Spleen (tissue), 11 donors: Measurements from ENCODE around the gene CCL18. TPM values are rescaled to one million over a fixed set of nuclear protein-coding genes. Genes with fewer than 3 reads are reported as not detected.
"Not testable (repeated sequence)": the region's sequence is repeated elsewhere in the genome, so short reads cannot be mapped to it uniquely, and the experiment has no call there.

Source experiments
- DNase-seq: peaks from one replicate; pipeline ENCODE4 v3.0.0-alpha.2; 2020
- H3K27ac ChIP-seq, 8 donors: fragments of 200-600 bp; sonication (generic) in 7 of 8; 1 replicate in 4 of 8; 2 replicates in 4 of 8; pipeline versions ENCODE4 v1.5.0 to v1.8.0; 2016 to 2021; ENCODE audit warnings: inconsistent platforms in 4 of 8, mild to moderate bottlenecking in 4 of 8, moderate library complexity in 1 of 8
- H3K27me3 ChIP-seq, 7 donors: fragments of 200-600 bp; sonication (generic) in 6 of 7; replicated peaks in 1 of 7; 1 replicate in 4 of 7; 2 replicates in 3 of 7; pipeline versions ENCODE4 v1.5.0 to v1.8.0; 2016 to 2021; ENCODE audit warnings: inconsistent platforms in 3 of 7, mild to moderate bottlenecking in 1 of 7
- H3K36me3 ChIP-seq, 6 donors: fragments of 200-600 bp; sonication (generic) in 5 of 6; 1 replicate in 4 of 6; 2 replicates in 2 of 6; pipeline versions ENCODE4 v1.5.0 to v1.8.0; 2016 to 2021; ENCODE audit warnings: inconsistent platforms in 2 of 6
- H3K4me1 ChIP-seq, 6 donors: fragments of 200-600 bp; sonication (generic) in 5 of 6; 1 replicate in 3 of 6; 2 replicates in 3 of 6; pipeline versions ENCODE4 v1.5.0 to v1.8.0; 2016 to 2021; ENCODE audit warnings: inconsistent platforms in 3 of 6
- H3K4me3 ChIP-seq, 8 donors: fragments of 200-600 bp; sonication (generic) in 7 of 8; 1 replicate in 4 of 8; 2 replicates in 4 of 8; pipeline versions ENCODE4 v1.5.0 to v1.8.0; 2016 to 2021; ENCODE audit warnings: inconsistent platforms in 4 of 8, mild to moderate bottlenecking in 4 of 8, moderate library complexity in 2 of 8
- H3K9me3 ChIP-seq, 8 donors: fragments of 200-600 bp; sonication (generic) in 7 of 8; 1 replicate in 4 of 8; 2 replicates in 4 of 8; pipeline versions ENCODE4 v1.5.0 to v1.8.0; 2016 to 2021; ENCODE audit warnings: inconsistent platforms in 4 of 8
- CTCF ChIP-seq, 11 experiments: fragments of 200-600 bp in 7 of 11; fragments of 450-650 bp in 4 of 11; sonication (generic) in 4 of 11; IDR thresholded peaks in 8 of 11; conservative IDR thresholded peaks in 3 of 11; 1 replicate in 7 of 11; 2 replicates in 4 of 11; pipeline versions ENCODE4 v1.4.0 to v1.8.0; 2016 to 2021; ENCODE audit warnings: antibody characterized with exemption in 11 of 11, inconsistent platforms in 4 of 11, mild to moderate bottlenecking in 1 of 11
- POLR2A ChIP-seq, 3 donors: fragments of 450-650 bp; IDR thresholded peaks; one replicate each; pipeline ENCODE4 v1.5.1; 2017; ENCODE audit warnings: antibody characterized with exemption in 3 of 3, mild to moderate bottlenecking in 1 of 3
- POLR2AphosphoS5 ChIP-seq, 3 donors: sonication (generic); formaldehyde crosslinking; IDR thresholded peaks; one replicate each; pipeline ENCODE4 v1.5.1; 2017; ENCODE audit warnings: antibody characterized with exemption in 3 of 3
- WGBS, 5 donors: extraction: QIAGEN DNeasy Blood & Tissue Kit in 3 of 5; methylation state at CpG; one replicate each; pipeline versions ENCODE4 v1.1.5 to v1.1.7; 2013 to 2018; 5-methylcytosine and 5-hydroxymethylcytosine counted together
- intact Hi-C: fragments of 100-400 bp; cut with DNase I; formaldehyde crosslinking; loops from one replicate; pipeline ENCODE4 v1.15.0; 2023; ENCODE audit warnings: low total_unique reads
- polyA plus RNA-seq, 3 donors: library from polyadenylated mRNA; stranded (reverse); fragments of 200-250 nt; gene quantifications; one replicate each; pipeline ENCODE4 v1.2.1, GENCODE V29; 2013
- small RNA-seq, 4 donors: library from RNA; depleted of rRNA; stranded (forward); fragments of <200 nt; gene quantifications; one replicate each; pipeline ENCODE3, GENCODE V24; 2016
- total RNA-seq, 7 donors: library from RNA; depleted of rRNA in 3 of 7; stranded (reverse); fragments of >200 nt in 3 of 7; fragmentation: NEBNext Ultra II Directional in 4 of 7; extraction: Animal tissue kit (Norgen Biotek cat#: 25700) in 4 of 7; gene quantifications; one replicate each; pipeline versions ENCODE4 v1.1.0 to v1.2.1, GENCODE V29; 2016 to 2021
- donor health status: healthy with polysubstance abuse.
- donor health status: DM: no; HTN: no; CAD: no; lungs with moderate emphysema.
- donor health status: DM: no; HTN: no; CAD: no.
- donor health status: Bipolar disorder and iron deficiency.
- donor health status: healthy.
- donor health status: DM: no; HTN: no; CAD: no.
- donor health status: DM: yes; HTN: yes; CAD: no.

The CCL18 gene
- total and polyA plus RNA-seq, 10 donors, result 5.2 to 109 (median 12.4) TPM

GRCh38 chr17:36117505-36118382 lies 53.7 kb downstream of the CCL18 start:
- 44 to 50% (median 45%) methylated on average over 5 of the region's 5 CpGs for WGBS, 5 donors
- peaks cover 0 to 5% (median under 1%) of the 10 kb centered on the region in 8 donors for H3K9me3 ChIP-seq
- H3K4me3 ChIP-seq, result no peak overlapping the region
- intact Hi-C loops, result no loop called here
- no peak overlapping the region for H3K27ac ChIP-seq
- TF ChIP-seq POLR2AphosphoS5 (IDR thresholded peaks at IDR 0.05), result no peak
- TF ChIP-seq POLR2A (IDR thresholded peaks at IDR 0.05), result no peak
- no peak for TF ChIP-seq CTCF (IDR thresholded peaks at IDR 0.05 in 8 of 11, conservative IDR thresholded peaks at IDR 0.05 in 3 of 11)
- H3K27me3 ChIP-seq, result no peaks in the 10 kb centered on the region
- H3K4me1 ChIP-seq, result peaks cover 0 to 14% (median 6%) of the 10 kb centered on the region in 6 donors
- no peak for DNase-seq
- no peaks in the 10 kb centered on the region for H3K36me3 ChIP-seq

- Histone ChIP-seq H3K27me3 (no peaks in the 10 kb centered on the region), H3K4me3 (no peak overlapping the region), H3K27ac (no peak overlapping the region), H3K4me1 (peaks cover 0 to 14% (median 6%) of the 10 kb centered on the region in 6 donors), H3K36me3 (no peaks in the 10 kb centered on the region), H3K9me3 (no peaks in the 10 kb centered on the region)
- intact Hi-C loops, result no loop called here
- DNase-seq, result no peak
- 89 to 94% (median 90%) methylated on average over 12 of the region's 12 CpGs for WGBS, 5 donors
- no peak for TF ChIP-seq CTCF (IDR thresholded peaks at IDR 0.05 in 8 of 11, conservative IDR thresholded peaks at IDR 0.05 in 3 of 11)
- no peak for TF ChIP-seq POLR2A (IDR thresholded peaks at IDR 0.05)
- no peak for TF ChIP-seq POLR2AphosphoS5 (IDR thresholded peaks at IDR 0.05)
Observed at GRCh38 chr17:36118477-36119353, 54.6 kb downstream of the CCL18 start.

GRCh38 chr17:36120221-36120620 lies 56.1 kb downstream of the CCL18 start:
- Histone ChIP-seq H3K9me3 (peaks cover 5 to 12% (median 8%) of the 10 kb centered on the region in 8 donors), H3K27ac (no peak overlapping the region), H3K36me3 (peaks cover 0 to 5% (median 0%) of the 10 kb centered on the region in 6 donors), H3K27me3 (no peaks in the 10 kb centered on the region), H3K4me1 (peaks cover 0 to 14% (median 6%) of the 10 kb centered on the region in 6 donors), H3K4me3 (no peak overlapping the region)
- no peak for DNase-seq
- intact Hi-C loops, result no loop called here
- no peak for TF ChIP-seq POLR2A (IDR thresholded peaks at IDR 0.05)
- TF ChIP-seq POLR2AphosphoS5 (IDR thresholded peaks at IDR 0.05), result no peak
- TF ChIP-seq CTCF (IDR thresholded peaks at IDR 0.05 in 8 of 11, conservative IDR thresholded peaks at IDR 0.05 in 3 of 11), result no peak
- WGBS, 5 donors, result 65 to 77% (median 71%) methylated on average over 3 of the region's 3 CpGs

- H3K27ac ChIP-seq, intact Hi-C loops, H3K27me3 ChIP-seq, H3K36me3 ChIP-seq, DNase-seq, H3K4me3 ChIP-seq: not testable (repeated sequence)
- H3K4me1 ChIP-seq, result peaks cover 0 to 16% (median 6%) of the 10 kb centered on the region in 6 donors
- H3K9me3 ChIP-seq, result peaks cover 10 to 21% (median 17%) of the 10 kb centered on the region in 8 donors
- 67 to 74% (median 71%) methylated on average over 6 of the region's 6 CpGs for WGBS, 5 donors
Observed at GRCh38 chr17:36121099-36121498, 57.0 kb downstream of the CCL18 start.

Small RNA genes within 50 kb of the gene (small RNA-seq; reads per million reads assigned to genes)
- 0 reads per million in 4 donors for gene RN7SL301P

Other genes starting within 250 kb of the CCL18 start
- under 1 TPM; 0.28 to 0.92 (median 0.52) TPM for gene HEATR9, start 195.4 kb upstream of the CCL18 start, total RNA-seq
- gene HEATR9, start 195.4 kb upstream of the CCL18 start, polyA plus RNA-seq, result under 1 TPM; 0.05 to 0.32 (median 0.11) TPM
- gene CCL5, start 183.9 kb upstream of the CCL18 start, total RNA-seq, result 10 to 100 TPM; 53.8 to 93.2 (median 83.4) TPM
- gene CCL5, start 183.9 kb upstream of the CCL18 start, polyA plus RNA-seq, result 10 to 100 TPM; 26.0 to 30.9 (median 29.7) TPM
- gene RDM1, start 133.5 kb upstream of the CCL18 start, total RNA-seq, result under 1 TPM in 2 of 7 donors, not detected in 5; 0.52 to 0.82 TPM
- gene RDM1, start 133.5 kb upstream of the CCL18 start, polyA plus RNA-seq, result 1 to 10 TPM in 1 of 3 donors, under 1 TPM in 2; 0.48 to 2.3 (median 0.52) TPM
- not detected for gene LYZL6, start 120.6 kb upstream of the CCL18 start, total RNA-seq
- not detected for gene LYZL6, start 120.6 kb upstream of the CCL18 start, polyA plus RNA-seq
- gene CCL16, start 82.8 kb upstream of the CCL18 start, total RNA-seq, result 1 to 10 TPM in 6 of 7 donors, under 1 TPM in 1; 0.32 to 8.4 (median 1.9) TPM
- gene CCL16, start 82.8 kb upstream of the CCL18 start, polyA plus RNA-seq, result 1 to 10 TPM in 1 of 3 donors, under 1 TPM in 2; 0.27 to 1.7 (median 0.37) TPM
- gene CCL14, start 77.5 kb upstream of the CCL18 start, total RNA-seq, result 1,000 to 10,000 TPM in 1 of 7 donors, 100 to 1,000 TPM in 6; 279 to 1,219 (median 345) TPM
- 100 to 1,000 TPM in 2 of 3 donors, 10 to 100 TPM in 1; 72.3 to 262 (median 220) TPM for gene CCL14, start 77.5 kb upstream of the CCL18 start, polyA plus RNA-seq
- gene CCL15, start 62.7 kb upstream of the CCL18 start, total RNA-seq, result not detected
- gene CCL15, start 62.7 kb upstream of the CCL18 start, polyA plus RNA-seq, result under 1 TPM; 0.15 to 0.20 (median 0.19) TPM
- 10 to 100 TPM in 4 of 7 donors, 1 to 10 TPM in 3; 7.5 to 40.6 (median 15.5) TPM for gene CCL23, start 46.3 kb upstream of the CCL18 start, total RNA-seq
- gene CCL23, start 46.3 kb upstream of the CCL18 start, polyA plus RNA-seq, result 10 to 100 TPM in 1 of 3 donors, 1 to 10 TPM in 2; 1.6 to 12.7 (median 6.6) TPM
- 10 to 100 TPM; 10.7 to 85.9 (median 23.3) TPM for gene CCL3, start 25.9 kb downstream of the CCL18 start, total RNA-seq
- 10 to 100 TPM; 11.7 to 41.5 (median 17.6) TPM for gene CCL3, start 25.9 kb downstream of the CCL18 start, polyA plus RNA-seq
- 10 to 100 TPM; 23.5 to 81.0 (median 33.8) TPM for gene CCL4, start 39.6 kb downstream of the CCL18 start, total RNA-seq
- 10 to 100 TPM; 10.1 to 32.9 (median 15.8) TPM for gene CCL4, start 39.6 kb downstream of the CCL18 start, polyA plus RNA-seq
- gene TBC1D3B, start 112.4 kb downstream of the CCL18 start, total RNA-seq, result 10 to 100 TPM in 4 of 7 donors, 1 to 10 TPM in 2, not detected in 1; 4.3 to 13.5 (median 11.3) TPM
- 1 to 10 TPM; 1.3 to 4.3 (median 3.3) TPM for gene TBC1D3B, start 112.4 kb downstream of the CCL18 start, polyA plus RNA-seq
- 1 to 10 TPM in 5 of 7 donors, under 1 TPM in 1, not detected in 1; 0.51 to 8.2 (median 3.7) TPM for gene CCL3L1, start 132.5 kb downstream of the CCL18 start, total RNA-seq
- 1 to 10 TPM in 2 of 3 donors, under 1 TPM in 1; 0.93 to 2.0 (median 1.1) TPM for gene CCL3L1, start 132.5 kb downstream of the CCL18 start, polyA plus RNA-seq
- 10 to 100 TPM in 3 of 7 donors, 1 to 10 TPM in 3, not detected in 1; 6.4 to 22.2 (median 14.9) TPM for gene CCL4L2, start 146.8 kb downstream of the CCL18 start, total RNA-seq
- gene CCL4L2, start 146.8 kb downstream of the CCL18 start, polyA plus RNA-seq, result 1 to 10 TPM; 2.3 to 8.5 (median 3.5) TPM
- gene TBC1D3I, start 200.3 kb downstream of the CCL18 start, total RNA-seq, result 1 to 10 TPM in 1 of 7 donors, under 1 TPM in 4, not detected in 2; 0.32 to 1.1 (median 0.60) TPM
- under 1 TPM; 0.10 to 0.17 (median 0.13) TPM for gene TBC1D3I, start 200.3 kb downstream of the CCL18 start, polyA plus RNA-seq